ENCODE measurements around the gene INO80E. TPM values are rescaled to one million over a fixed set of nuclear protein-coding genes. Genes with fewer than 3 reads are reported as not detected.

The INO80E gene
- 103 and 106 TPM in 2 replicates for total RNA-seq

DNA sequence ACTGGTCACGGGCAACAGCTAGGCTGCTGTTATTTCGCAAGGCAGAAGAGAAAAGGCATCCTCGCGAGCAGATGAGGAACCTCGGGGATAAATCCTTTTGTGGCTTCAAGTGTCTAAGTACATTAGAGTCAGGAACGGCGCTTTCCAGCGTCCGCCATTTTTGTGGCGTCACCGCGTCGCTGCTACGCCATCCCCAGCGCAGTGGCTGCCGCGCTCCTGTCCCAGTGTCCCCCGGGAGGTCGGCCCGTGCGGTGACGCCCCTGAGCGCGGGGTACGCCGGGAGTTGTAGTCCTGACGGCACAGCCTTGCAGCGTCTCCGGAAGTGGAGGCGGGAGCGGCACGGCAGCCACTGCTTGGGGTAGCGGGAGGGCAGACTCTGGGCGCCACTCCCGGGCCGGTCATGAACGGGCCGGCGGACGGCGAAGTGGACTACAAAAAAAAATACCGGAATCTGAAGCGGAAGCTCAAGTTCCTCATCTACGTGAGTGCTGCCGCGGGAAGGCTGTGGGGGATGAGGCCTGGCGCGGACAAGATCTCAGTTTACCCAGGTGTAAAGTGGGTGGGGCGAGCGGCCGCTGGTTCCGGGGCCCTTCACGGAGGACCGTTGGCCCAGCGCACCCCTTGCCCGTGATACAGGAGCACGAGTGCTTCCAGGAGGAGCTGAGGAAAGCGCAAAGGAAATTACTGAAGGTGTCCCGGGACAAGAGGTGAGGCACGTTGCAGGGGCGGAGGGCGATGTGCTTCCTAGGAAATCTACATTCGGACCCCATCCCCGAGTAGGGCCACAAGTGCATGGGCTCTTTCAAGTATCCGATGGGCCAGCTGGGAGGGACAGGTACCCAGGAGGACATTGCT is at the start of gene INO80E:
TSS of gene INO80E (plus strand) at position 331 of the 855 bp plus-strand sequence. CDS start at position 401, 70 bp downstream.
- intact Hi-C loops (cut with micrococcal nuclease) = loop anchor here (1.0 to 5.0 kb wide), 4 partner anchors 23 to 179 kb away; partner anchors contain the start of genes CDIPT, KCTD13, PAGR1 and TAOK2

DNA sequence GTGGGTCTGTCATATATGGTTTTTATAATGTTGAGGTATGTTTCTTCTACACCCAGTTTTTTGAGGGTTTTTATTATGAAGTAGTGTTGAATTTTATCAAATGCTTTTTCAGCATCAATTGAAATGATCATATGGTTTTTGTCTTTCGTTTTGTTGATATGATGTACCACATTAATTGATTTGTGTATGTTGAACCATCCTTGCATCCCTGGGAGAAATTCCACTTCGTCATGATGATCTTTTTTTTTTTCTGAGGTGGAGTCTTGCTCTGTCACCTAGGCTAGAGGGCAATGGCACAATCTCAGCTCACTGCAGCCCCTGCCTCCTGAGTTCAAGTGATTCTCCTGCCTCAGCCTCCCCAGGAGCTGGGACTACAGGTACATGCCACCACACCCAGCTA is 48.1 kb upstream of the INO80E start:
- intact Hi-C loops (cut with micrococcal nuclease) = no loop called here

- intact Hi-C loops (cut with micrococcal nuclease) = no loop called here
Observed at GRCh38 chr16:29950806-29951461, 45.1 kb upstream of the INO80E start.

DNA sequence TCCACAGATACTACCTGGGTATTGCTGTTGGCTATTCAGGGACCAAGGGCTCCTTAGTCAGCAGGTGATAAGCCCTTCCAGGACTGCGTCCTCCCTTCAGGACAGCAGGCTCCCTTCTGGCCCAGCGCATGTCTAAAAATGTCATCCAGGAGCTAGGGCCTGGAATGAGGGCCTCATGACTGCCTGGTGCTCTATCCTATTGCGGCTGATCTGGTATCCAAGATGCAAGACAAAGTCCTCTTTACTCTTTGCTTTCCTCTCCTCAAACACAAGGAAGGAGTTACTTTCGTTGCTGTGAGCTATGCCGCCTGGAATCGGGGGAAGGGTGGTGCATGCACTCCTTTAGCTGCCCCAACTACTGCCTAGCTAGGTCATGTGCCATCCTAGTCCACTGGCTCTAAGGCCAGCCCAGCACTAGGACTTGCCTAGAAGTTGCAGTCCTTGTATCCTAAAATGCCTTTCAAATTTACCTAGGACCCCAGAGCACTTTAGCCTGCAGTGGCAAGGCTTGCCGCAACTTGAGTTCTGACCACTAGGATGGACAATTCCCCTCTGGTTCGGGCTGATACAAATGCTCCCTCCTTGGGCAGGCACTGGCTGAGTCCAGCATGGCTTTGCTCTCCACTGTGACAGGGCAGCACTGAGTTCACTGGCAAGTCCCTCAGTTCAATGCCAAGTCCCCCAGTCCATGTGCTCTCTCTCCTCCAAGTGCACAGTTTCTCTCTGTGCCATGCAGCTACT is 44.2 kb upstream of the INO80E start:
- intact Hi-C loops (cut with micrococcal nuclease) = no loop called here

GRCh38 chr16:29958756-29959155 is 37.3 kb upstream of the INO80E start:
- intact Hi-C loops (cut with micrococcal nuclease) = no loop called here

DNA sequence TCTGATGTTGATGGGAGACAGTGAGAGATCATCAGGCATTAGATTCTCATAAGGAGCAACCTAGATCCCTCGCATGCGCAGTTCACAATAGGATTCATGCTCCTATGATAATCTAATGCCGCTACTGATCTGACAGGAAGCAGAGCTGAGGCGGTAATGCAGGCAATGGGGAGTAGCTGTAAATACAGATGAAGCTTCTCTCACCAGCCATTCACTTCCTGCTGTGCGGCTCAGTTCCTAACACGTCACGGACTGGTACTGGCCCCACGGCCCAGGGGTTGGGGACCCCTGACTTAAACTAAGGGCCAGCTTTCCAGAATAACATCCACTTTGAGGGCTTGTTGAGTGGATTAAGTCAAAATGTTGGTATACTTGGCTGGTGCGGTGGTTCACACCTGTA is 36.7 kb upstream of the INO80E start:
- intact Hi-C loops (cut with micrococcal nuclease) = no loop called here

DNA sequence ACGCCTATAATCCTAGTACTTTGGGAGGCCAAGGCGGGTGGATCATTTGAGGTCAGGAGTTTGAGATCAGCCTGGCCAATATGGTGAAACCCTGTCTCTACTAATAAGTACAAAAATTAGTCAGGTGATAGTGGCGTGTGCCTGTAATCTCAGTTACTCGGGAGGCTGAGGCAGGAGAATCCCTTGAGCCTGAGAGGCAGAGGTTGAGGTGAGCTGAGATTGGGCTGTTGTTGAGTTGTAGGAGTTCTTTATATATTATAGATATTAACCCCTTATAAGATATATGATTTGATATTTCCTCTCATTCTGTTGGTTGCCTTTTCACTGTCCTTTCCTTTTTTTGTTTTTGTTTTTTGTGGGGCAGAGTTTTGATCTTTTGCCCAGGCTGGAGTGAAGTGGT is 36.2 kb upstream of the INO80E start:
- intact Hi-C loops (cut with micrococcal nuclease) = loop anchor here (5.0 kb wide), 2 partner anchors 33 to 143 kb away; partner anchors contain the start of genes KCTD13 and PAGR1

DNA sequence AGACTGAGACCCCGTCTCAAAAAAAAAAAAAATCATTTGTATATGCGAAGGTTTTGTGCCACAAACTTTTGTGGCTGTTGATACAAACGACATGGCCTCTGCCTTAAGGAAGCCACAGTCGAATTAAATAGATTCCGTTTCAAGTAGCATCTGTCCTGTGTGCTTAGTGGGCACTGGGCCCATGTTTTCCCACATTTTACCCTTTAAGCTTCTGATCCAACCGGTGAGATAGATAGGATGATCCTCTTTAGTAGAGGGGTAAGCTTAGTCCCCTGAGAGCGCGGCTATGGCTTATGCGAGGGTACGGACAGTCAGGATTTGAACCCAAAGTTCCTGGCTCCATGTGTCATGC is 34.9 kb upstream of the INO80E start:
- intact Hi-C loops (cut with micrococcal nuclease) = loop anchor here (5.0 kb wide), 2 partner anchors 34 to 144 kb away; partner anchors contain the start of genes KCTD13 and PAGR1

DNA sequence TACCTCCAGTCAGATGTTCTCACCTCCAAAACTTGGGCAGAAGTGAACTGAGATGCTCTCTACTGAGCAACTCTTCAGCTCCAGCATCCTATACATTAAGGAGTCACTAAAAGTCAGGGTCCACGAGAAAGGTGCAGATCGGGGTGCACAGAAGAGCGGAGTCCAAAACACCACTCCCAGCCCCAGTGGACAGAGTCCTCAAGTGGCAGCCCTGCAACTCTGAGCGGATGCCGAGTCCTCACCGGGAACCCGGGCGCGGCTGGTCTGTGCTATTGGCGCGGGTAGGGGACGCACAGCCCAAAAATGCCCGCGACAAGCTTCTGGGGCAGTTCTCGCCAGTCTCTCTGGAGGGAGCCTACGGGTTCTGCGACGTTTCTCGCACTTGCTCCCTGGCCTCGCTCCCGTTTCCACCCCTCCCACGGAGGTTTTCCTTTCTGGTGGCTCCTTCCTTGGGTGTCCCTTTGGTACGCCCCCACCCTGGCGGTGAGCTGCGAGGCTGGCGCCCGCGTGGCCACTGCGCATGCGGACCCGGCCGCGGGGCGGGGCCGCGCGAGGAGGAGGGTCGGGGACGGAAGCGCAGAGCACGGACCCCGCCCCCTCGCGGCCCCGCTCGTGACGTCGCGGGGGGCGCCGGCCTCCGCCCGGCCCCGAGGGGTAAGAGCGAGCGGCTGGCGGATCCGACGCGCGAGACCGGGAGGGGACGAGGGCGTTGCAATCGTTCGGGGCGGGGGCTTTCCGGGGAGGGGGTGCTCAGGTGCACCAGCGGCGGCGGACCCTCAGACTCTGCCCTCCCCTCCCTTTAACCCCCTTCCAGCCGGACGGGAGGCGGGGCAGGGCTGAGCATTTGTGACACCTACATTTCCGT is 34.3 kb upstream of the INO80E start, which contains the start of gene TMEM219:
TSS of gene TMEM219 (plus strand) at position 601 of the 865 bp plus-strand sequence. CDS start 1,065 bp downstream, outside the sequence.
- intact Hi-C loops (cut with micrococcal nuclease) = loop anchor here (1.0 to 5.0 kb wide), 3 partner anchors 12 to 144 kb away; partner anchors contain the start of genes KCTD13, PAGR1 and TAOK2

DNA sequence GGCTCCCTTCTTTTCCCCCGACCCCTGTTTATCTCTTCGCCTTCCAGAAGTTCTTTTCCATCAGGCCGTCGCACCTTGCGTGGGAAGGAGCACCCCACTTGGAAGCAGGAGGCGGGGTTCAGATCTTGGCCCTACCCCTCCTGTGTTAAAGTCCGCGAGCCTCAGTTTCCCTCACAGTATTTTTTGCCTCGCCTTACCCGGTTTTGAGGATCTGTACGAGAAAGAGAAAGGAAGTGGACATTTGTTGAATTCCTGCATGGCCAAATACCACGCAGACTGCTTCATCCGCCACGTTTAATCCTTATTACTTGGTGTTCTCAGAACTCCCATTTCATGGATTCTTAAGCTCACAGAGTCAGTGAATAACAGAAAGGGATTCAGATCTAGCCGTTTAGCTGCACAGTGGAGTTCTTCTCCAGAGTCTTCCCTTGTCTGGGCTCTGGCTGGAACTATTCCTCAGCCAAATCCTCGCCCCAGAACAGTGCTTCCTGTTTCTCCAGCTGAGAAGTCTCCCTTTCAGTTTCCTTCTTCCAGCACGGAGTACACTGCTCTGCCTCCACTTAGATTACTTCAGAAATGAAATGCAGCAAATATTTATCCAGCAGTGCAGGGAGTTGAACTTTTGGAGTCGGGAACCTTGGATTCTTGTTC is 33.6 kb upstream of the INO80E start:
- intact Hi-C loops (cut with micrococcal nuclease) = loop anchor here (1.0 to 5.0 kb wide), 3 partner anchors 11 to 145 kb away; partner anchors contain the start of genes KCTD13, PAGR1 and TAOK2

GRCh38 chr16:29963021-29963743 is 32.9 kb upstream of the INO80E start:
- intact Hi-C loops (cut with micrococcal nuclease) = loop anchor here (5.0 kb wide), 2 partner anchors 36 to 146 kb away; partner anchors contain the start of genes KCTD13 and PAGR1

DNA sequence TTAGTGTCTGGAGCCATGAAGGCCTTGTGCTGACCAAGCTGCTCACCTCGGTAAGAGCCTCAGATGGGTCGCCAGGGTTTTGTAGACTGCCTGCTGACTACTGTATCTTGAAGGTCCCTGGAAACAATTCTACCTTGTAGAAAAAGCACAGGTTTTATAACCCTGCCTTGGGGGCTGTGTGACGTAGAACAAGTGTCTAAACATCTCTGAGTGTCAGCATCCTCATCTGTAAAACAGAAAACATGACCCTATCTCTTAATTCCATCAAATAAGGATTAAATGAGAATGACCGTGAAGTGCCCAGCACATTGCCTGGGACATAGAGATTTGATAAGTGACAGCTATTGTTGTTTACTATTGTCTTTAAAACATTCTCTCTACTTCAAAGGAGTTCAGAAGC is 27.8 kb upstream of the INO80E start:
- intact Hi-C loops (cut with micrococcal nuclease) = no loop called here

DNA sequence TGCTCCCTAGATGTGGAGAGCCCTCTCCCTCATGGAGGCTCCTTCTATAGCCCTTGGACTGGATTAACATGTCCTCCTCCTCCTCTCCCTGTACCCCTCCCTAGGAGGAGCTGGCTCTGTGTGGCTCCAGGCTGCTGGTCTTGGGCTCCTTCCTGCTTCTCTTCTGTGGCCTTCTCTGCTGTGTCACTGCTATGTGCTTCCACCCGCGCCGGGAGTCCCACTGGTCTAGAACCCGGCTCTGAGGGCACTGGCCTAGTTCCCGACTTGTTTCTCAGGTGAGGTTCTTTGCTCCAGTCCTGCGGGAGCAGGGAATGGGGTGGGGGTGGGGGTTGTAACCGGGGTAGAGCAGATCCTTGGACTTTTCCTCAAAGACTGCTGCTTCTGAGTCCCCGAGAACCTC is 24.7 kb upstream of the INO80E start:
- intact Hi-C loops (cut with micrococcal nuclease) = no loop called here

GRCh38 chr16:29972500-29972899 is 23.5 kb upstream of the INO80E start:
- intact Hi-C loops (cut with micrococcal nuclease) = no loop called here

- intact Hi-C loops (cut with micrococcal nuclease) = loop anchor here (1.0 kb wide), 3 partner anchors 11 to 47 kb away; partner anchors contain the start of genes INO80E, KCTD13 and TMEM219
Observed at GRCh38 chr16:29972992-29973383, 23.1 kb upstream of the INO80E start.

GRCh38 chr16:29973384-29974246 is 22.4 kb upstream of the INO80E start, which contains the start of gene TAOK2:
Gene TAOK2 (plus strand): TSS chr16:29973868. CDS start chr16:29977773, 3,905 bp downstream.
- intact Hi-C loops (cut with micrococcal nuclease) = loop anchor here (1.0 kb wide), 3 partner anchors 11 to 47 kb away; partner anchors contain the start of genes INO80E, KCTD13 and TMEM219

GRCh38 chr16:29974291-29975133 is 21.5 kb upstream of the INO80E start:
- intact Hi-C loops (cut with micrococcal nuclease) = no loop called here
